GM19193 (cell line): ENCODE results near the gene CFHR5.

Experiments
- POLR2A ChIP-seq: IDR thresholded peaks from 4 replicates; pipeline ENCODE4 v1.6.1; 2011; ENCODE audit not compliant: insufficient read depth, insufficient read length; ENCODE audit errors: extremely low read depth

The CFHR5 gene

GRCh38 chr1:197013234-197013633 lies 35.9 kb downstream of the CFHR5 start:
- TF ChIP-seq POLR2A = no peak

DNA sequence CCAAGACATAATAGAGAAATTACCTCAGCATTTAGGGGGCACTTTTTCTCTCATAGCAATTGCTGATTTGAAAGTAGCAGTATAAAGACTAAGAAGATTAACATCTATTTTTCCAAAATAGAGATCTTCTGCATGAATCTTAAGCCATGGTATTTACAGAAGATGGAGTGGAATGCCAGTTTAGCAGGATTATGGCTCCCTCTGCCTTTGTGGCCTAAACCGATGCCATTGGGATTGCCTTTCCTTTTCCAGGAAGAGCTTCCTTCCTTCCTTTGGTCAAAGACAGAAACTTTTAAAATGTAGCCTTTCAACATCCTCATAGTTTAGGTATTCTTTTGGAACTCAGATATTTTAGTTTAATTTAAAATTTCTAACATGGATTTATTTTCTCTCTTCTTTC lies 39.4 kb downstream of the CFHR5 start:
- no peak for TF ChIP-seq POLR2A

DNA sequence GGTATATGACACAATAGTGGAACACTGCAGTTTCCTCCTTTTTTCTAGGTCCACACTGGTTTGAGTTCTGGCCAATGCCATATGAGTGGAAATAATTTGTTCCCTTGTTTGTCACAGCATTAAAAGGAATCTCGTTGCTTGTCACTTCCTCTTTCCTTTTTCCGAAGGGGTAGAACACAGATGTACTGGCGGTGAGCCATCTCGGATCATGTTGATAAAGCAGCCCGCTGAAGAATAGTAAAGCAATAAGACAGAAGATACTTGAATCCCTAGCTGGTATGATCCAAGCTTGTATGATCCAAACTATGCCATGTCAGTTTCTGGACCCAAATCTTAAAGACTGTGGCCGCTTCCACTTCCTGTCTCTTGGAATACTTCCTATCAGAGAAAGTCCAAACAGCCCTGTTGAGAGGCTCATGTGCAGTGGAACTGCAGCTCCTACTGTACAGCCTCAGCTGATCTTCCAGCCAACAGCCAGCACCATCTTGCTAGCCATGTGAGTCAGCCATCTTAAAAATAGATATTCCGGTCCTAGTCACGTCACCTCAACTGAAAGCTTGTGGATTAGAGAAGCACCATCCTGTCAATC lies 40.3 kb downstream of the CFHR5 start:
- no peak for TF ChIP-seq POLR2A

DNA sequence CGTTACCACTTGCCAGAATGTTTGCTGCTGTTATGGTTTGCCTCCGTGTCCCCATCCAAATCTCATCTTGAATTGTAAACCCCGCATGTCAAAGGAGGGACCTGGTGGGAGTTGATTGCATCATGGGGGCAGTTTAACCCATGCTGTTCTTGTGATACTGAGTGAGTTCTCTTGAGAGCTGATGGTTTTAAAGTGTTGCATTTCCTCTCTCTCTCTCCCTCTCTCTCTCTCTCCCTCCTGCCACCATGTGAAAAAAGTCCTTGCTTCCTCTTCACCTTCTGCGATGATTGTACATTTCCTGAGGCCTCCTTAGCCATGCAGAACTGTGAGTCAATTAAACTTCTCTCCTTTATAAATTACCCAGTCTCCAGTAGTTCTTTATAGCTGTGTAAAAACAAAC lies 44.4 kb downstream of the CFHR5 start:
- no peak for TF ChIP-seq POLR2A

DNA sequence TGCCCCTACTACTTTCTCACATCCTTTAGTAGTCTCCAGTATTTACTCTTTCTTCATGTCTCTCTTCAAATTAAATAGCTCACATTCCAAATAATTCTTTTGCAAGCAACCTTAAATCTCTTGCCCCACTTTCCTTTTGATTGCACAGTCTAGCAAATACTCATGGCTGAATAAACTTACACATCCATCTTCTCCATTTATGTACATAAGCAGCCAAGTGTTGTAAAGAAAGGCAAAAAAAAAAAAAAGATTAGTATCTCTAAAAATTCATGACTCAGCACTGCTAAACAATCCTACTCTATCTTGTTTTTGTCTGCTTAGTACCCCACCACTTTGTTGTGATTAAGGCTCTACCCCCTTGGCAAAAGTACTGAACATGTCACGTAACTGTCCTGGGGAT lies 47.1 kb downstream of the CFHR5 start:
- TF ChIP-seq POLR2A = no peak

DNA sequence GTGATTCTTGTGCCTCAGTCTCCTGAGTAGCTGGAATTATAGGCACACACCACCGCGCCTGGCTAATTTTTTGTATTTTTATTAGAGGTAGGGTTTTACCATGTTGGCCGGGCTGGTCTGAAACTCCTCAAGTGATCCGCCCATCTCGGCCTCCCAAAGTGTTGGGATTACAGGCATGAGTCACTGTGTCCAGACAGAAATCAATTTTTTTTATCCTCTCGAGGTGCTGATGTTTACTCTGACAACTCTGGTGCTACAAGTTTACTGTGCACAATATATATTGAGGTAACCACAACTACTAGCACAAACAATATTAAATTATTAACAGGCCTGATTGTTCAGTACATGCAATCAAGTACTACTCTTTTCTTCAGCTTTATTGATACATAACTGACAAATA lies 50.0 kb downstream of the CFHR5 start:
- no peak for TF ChIP-seq POLR2A

DNA sequence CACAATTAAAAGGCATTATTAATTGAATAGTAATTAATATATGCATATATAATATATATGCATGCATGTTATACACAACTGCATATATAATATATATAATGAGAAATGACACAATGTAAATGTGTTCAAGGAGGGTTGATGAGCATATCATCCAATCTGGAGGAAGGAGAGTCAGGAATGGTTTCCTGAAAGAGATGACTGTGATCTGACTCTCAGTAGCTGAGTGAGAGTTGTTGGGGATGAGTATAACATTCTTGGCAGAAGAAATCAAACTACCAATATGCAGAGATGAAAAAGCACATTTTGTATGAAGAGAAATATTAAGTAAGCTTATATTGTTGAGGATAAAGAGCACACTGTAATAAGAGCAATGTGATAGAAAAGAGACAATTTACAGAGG lies 52.4 kb downstream of the CFHR5 start:
- TF ChIP-seq POLR2A = no peak

GRCh38 chr1:197036861-197037260 lies 59.5 kb downstream of the CFHR5 start:
- no peak for TF ChIP-seq POLR2A

DNA sequence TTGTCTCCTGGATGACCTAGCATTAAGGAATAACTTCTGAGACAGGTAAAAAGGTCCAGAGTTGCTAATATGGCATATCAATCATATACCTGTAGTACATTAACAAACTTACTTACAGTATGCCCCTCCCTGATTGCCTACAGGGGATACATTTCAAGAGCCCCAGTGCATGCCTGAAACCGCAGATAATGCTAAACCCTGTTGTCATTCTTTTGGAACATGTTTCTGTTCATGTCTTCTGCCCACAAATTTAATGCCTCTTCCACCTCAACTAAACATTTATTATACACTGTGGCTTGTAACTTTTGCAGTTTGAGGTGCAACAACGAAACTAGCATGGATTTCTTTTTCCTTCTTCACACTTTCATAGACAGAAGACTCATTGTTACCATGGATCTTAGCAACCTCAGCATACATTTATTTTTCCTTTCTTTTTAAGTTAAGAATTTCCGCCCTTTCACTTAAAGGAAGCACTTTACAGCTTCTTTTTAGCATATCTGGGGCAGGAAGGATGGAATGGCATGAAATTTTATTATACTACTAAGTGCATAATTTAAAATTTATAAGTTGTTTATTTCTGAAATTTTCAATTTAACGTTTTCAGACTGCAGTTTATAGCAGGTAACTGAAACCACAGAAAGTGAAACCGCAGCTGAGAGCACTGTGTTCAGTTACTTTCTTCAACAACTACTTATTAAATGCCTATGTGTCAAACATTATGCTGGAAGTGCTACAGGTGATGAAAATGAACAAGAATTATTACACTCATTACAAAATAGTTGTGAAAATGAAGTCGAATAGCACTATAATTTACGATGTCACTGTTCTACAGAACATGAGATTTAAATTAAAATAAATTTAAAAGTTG lies 64.4 kb downstream of the CFHR5 start:
- TF ChIP-seq POLR2A = no peak

DNA sequence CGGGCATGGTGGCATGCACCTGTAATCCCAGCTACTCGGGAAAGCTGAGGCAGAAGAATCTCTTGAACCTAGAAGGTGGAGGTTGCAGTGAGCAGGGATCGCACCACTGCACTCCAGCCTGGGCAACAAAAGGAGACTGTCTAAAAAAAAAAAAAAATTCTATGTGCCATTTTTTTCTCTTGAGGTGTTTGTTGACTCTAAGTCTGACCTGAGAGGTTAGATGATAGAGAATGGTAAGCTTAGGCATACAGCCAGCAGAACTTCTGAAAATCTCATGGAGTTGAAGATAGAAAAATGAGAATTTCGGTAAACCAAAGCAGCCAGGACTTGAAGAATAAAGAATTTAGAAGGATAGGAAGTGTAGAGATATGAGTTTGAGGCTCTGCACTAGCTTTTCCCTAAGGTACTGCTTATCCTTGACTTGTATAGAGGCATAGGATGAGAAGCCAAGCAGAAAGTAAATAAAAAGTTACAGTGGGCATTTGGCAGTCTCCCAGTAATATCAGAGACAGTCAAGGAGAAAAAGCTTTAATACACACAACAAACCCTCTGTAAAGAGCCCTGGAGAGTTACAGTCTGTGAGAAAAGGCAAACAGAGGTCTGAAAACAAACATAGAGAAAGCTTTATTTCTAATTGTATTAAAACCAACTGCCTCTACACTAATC lies 65.5 kb downstream of the CFHR5 start:
- TF ChIP-seq POLR2A = no peak

DNA sequence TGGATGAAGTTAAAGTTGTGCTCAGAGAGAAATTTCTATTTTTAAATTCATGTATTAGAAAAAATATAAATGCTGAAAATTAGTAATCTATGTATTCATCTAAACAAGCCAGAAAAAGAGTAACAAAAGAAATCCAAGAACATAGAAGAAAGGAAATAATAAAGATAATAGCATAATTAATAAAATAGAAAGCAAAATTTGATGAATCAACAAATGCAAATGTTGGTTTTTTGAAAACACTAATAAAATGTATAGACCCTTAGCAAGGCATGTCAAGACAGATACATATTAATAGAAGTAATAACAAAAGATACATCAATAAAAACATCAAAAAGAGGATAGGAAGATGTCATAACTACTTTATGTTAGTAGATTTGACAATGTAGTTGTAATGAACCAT lies 71.7 kb downstream of the CFHR5 start:
- no peak for TF ChIP-seq POLR2A
